H1 (cell line): ENCODE data around the gene SMIM35.

ENCODE experiments used
- ATF2 ChIP-seq: IDR thresholded peaks from 2 replicates; pipeline ENCODE4 v1.6.1; 2012; ENCODE audit warnings: low read length, inconsistent platforms
- CTCF ChIP-seq, 3 experiments: IDR thresholded peaks; 1 replicate in 2 of 3; 2 replicates in 1 of 3; pipeline versions ENCODE4 v1.5.1 to v1.6.1; 2011; ENCODE audit warnings: low read length in 3 of 3, mild to moderate bottlenecking in 3 of 3, inconsistent platforms in 2 of 3, low read depth in 1 of 3, moderate library complexity in 1 of 3; ENCODE audit not compliant: insufficient read depth in 1 of 3; ENCODE audit errors: control extremely low read depth in 1 of 3
- EP300 ChIP-seq, 2 experiments: IDR thresholded peaks; 1 replicate in 1 of 2; 2 replicates in 1 of 2; pipeline ENCODE4 v1.6.1; 2011 to 2012; ENCODE audit warnings: low read depth in 2 of 2, low read length in 2 of 2, mild to moderate bottlenecking in 2 of 2, borderline replicate concordance in 1 of 2, inconsistent platforms in 1 of 2, moderate library complexity in 1 of 2
- EZH2 ChIP-seq: fragments of 200-600 bp; sonication (generic); IDR thresholded peaks from 2 replicates; pipeline ENCODE4 v1.7.1; 2012; ENCODE audit warnings: low read depth, mild to moderate bottlenecking, moderate library complexity, low read length, inconsistent platforms; ENCODE audit not compliant: severe bottlenecking
- SAP30 ChIP-seq: fragments of 300-600 bp; sonication (generic); IDR thresholded peaks from 2 replicates; pipeline ENCODE4 v1.7.1; 2012; ENCODE audit warnings: low read length, moderate library complexity, mild to moderate bottlenecking, inconsistent platforms; ENCODE audit not compliant: insufficient read depth, insufficient replicate concordance
- SRF ChIP-seq: IDR thresholded peaks from 2 replicates; pipeline ENCODE4 v1.6.1; 2011; ENCODE audit warnings: mild to moderate bottlenecking, low read depth, low read length, moderate library complexity
- TAF1 ChIP-seq: IDR thresholded peaks from 2 replicates; pipeline ENCODE4 v1.6.1; 2011; ENCODE audit warnings: mild to moderate bottlenecking, low read depth, low read length
- USF2 ChIP-seq: IDR thresholded peaks from 2 replicates; pipeline ENCODE4 v1.6.1; 2011; ENCODE audit warnings: low read length, improper control_type of control experiment

- TF ChIP-seq CTCF (IDR thresholded peaks at IDR 0.05; ENCODE audit: control extremely low read depth in 1 of 3, insufficient read depth in 1 of 3, low read depth in 1 of 3, low read length in 3 of 3) (no peak), SAP30 (no peak), TAF1 (no peak), USF2 (no peak), EZH2 (no peak), SRF (no peak), EP300 (IDR thresholded peaks at IDR 0.05; ENCODE audit: borderline replicate concordance in 1 of 2, low read depth in 2 of 2, low read length in 2 of 2) (no peak), ATF2 (no peak)
Observed at GRCh38 chr11:118135796-118136165, 49.0 kb upstream of the SMIM35 start.
